Stimulated activated CD4-positive, alpha-beta T cell treated with anti-CD3 and anti-CD28 coated beads, Interleukin-15, amount 100 ng/mL, for 1 hour (primary cell): ENCODE results near the gene PDE3A.
"Not testable (repeated sequence)": the region's sequence is repeated elsewhere in the genome, so short reads cannot be mapped to it uniquely, and the experiment has no call there.

Source experiments
- DNase-seq, 2 donors: peaks; one replicate each; pipeline ENCODE4 v3.0.0-alpha.2; 2020; ENCODE audit warnings: low read depth in 1 of 2, low spot score in 1 of 2

The PDE3A gene

DNA sequence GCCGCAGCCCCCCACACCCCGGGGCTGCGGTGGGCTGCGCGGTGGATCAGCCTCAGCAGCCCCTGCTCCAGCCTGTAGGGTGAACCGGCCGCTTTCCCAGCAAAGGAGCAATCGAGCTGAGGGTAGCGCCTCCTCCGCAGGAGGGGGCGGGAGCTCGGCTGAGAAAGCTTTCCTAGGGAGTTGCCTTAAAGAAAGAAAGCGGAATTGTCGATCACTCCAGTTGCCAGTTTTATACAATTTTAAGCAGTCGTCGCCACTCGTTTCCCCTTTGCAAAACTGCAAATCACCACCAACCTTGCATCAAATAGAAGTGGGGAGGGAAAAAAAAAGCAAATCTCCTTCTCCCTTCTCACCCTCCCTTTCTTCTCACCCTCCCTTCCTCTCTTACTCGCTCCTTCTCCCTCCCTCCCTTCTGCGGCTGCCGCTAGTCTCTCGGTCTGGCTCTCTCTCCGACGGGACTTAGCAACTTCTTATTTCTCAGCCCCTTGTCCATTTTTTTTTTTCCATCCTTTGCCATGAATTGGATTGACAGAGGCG lies at the start of gene PDE3A:
Gene PDE3A, plus strand, starts transcription at position 424 of the 537 bp plus-strand sequence. CDS start 748 bp downstream, outside the sequence.
- no peak for DNase-seq

DNA sequence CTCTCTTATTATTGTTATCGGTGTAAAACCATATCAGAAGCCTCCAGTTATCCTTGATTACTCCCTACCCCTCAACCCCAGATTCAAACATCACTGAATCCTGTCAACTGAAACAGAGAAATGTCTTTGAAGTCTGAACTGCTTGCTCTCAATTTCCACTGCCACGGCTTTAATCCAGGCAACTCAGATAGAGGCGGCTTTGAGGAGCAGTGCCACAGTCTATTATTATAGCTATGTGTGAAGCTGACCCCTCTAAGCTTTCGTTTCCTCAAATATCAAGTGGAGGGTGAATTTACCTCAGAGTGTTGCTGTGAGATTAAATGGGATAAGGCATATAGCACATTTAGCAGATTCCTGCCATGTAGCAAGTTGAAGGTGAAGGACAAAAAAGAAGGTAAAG lies 49.0 kb upstream of the PDE3A start:
- no peak for DNase-seq

DNA sequence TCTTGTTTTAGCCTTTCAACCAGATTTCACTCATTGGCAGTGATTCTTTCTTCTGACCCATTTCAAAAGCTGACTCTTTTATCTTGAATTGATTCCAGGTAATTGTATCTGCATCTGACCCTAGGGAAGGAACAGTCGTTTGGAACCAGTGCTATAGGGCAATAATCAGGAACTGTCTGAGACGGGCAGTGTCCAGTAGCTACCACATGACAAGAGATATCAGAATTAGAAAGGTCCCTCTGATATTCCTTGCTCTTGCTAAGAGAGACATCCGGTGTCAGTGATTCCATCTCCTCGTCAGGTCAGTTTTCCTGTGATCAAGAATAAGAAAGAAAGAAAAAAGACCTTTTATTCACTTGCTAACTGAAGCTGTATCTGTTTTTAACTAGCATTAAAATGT lies 47.8 kb upstream of the PDE3A start:
- no peak for DNase-seq

DNA sequence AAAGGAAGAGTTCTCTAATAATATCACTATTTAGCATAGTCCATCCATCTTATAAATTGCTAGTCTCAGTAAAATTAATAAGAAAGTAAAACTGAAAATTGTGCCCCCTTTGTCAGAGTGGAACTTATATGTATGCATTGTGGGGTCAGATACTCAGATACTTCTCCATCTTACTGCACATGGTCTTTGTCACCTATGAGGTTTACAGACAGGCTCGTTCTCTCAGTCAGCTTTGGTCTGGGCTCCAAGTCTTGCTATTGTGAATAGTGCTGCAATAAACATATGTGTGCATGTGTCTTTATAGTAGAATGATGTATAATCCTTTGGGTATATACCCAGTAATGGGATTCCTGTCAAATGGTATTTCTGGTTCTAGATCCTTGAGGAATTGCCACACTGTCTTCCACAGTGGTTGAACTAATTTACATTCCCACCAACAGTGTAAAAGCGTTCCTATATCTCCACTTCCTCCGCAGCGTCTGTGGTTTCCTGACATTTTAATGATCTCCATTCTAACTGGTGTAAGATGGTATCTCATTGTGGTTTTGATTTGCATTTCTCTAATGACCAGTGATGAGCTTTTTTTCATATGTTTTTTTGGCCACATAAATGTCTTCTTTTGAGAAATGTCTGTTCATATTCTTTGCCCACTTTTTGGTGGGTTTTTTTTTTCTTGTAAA lies 37.4 kb upstream of the PDE3A start:
- not testable (repeated sequence) for DNase-seq

DNA sequence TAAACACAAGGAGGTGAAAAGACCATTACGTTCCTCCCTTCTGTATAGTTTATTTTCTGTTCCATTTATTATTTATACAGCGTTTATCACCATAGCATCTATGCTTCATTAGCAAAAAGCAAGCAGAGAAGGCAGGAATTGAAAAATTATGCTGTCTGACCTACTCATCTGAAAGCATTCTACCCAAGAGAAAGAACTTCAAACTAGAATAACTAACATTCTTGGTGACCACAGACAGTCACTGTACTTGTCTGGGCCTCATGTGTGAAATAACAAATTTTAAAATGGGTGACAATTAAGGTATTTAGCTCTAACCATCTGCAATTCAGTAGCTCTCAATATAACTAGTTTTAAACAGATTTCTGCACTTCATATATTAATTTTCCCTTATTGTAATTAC lies 29.3 kb upstream of the PDE3A start:
- DNase-seq: no peak

DNA sequence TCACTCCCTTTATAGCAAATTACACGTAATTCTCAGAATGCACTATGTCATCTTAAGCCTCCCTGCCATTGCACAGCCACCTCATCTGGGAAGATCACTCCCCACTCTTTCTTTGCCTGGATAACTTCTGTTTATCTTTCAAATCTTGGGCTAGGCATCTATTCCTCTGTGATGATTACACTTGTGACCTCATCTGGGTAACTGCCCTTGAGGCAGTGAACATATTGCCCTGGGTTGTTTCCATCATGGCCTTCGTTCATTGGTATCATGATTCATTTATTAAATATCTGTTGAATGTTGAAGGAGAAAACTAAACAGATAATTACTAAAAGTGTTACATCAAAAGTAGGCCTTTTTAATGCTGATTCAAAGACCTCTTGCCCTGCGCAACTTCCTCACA lies 26.2 kb upstream of the PDE3A start:
- DNase-seq: no peak

DNA sequence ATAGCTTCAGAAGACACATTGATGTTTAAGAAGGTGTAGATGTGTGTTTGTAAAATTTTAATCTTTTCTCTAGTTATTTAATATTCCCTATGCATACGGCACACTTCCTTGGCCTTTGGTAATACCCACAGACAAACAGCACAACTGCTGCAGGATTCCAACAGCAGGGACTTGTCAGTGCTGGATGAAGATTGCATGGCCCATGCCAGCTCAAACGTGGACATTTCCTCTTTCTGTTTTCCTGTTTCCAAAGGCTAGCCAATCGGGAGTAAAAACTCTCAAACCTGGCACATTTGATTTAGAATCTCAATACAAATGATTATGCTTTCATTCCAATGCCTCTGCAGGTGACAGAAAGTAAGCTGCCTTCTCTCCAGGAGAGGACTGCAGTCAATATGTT lies 22.5 kb upstream of the PDE3A start:
- no peak for DNase-seq

DNA sequence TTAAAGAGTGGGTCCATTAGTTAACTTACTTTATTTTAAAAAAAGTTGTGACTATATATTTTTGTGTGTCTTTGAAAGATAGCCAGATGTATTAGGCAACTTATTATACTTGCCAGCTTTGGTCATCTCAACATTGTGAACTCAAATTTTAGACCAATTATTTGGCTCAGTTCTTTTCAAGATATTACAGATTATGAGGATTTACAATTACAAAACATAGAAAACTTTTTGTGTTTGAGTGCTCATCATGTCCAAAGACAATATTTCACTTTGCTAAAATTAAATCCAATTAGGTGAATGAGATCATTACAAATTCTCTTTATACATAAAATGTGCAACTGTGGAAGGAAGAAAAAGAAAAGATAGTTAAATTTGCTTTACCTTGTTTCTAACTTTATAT lies 18.3 kb upstream of the PDE3A start:
- no peak for DNase-seq

DNA sequence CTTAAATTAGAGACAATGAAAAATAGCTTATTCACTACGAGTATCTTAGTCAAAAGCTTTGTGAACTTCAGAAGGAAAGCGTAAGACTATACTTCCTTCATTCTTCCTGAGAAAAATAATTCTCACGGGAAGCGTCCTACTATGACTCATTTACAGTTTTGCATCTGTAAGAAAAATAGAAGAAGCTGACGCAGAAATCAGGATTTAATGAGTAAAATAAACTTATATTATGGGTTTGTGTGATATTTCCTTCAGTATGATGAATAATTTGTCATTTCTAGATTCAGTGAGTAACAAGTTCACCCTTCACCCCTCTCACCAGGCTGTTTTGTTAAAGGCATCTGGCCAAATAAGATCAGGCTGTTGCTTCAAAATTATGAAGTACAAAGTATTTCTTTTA lies 17.8 kb upstream of the PDE3A start:
- DNase-seq: no peak

DNA sequence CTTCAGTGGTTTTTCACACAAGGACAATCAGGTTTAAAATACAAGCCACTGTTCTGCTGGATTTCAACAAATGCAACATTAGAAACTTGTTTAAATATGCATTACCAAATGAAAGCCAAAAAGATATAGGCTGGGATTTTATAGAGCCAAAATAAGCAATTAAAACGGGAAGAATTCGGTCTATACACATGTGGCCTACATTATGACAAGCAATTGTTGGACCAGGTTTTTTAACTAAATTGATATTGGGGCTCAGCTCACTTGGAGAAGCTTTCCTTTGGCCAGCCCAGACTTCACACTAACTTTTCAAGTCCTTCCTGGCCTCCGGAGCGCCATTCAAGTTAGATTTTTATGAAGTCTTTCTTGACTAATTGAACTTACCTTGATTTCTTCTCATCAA lies 16.9 kb upstream of the PDE3A start:
- no peak for DNase-seq

DNA sequence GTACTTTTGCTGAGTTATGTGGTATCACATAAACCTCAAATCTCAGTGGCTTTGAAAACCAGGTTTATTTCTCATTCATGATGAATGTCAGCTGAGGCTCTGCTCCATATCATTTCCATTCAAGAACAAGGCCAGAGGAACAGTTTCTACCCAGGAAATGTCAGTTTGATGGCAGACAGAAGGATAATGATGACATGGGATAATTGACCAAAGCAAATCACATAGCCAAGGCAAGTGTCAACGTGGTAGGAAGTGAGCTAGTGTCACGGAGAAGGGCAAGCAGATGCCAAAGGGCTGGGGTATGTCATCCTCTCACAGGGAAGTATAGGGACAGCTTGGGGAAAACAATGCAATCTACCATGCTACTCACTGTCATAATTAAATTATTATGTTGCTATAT lies 12.3 kb upstream of the PDE3A start:
- no peak for DNase-seq

DNA sequence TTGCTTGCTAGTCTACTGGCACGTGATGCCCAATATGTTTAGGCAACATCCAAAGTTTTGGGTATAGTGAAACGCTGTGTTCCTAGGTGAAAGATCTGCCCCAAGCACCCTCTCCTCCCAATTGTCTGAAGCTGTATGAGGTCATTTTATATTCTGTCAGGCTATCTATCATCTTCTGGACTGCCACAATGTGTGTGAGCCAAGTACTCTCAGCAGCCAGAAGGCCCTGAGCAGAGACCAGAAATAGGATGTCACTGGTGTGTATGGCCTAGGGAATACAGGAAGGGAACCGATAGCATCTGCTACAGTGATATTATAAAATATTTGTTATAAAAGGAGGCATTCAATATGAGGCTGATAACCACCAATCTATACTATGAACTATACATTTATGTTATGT lies 7.9 kb upstream of the PDE3A start:
- DNase-seq: no peak

DNA sequence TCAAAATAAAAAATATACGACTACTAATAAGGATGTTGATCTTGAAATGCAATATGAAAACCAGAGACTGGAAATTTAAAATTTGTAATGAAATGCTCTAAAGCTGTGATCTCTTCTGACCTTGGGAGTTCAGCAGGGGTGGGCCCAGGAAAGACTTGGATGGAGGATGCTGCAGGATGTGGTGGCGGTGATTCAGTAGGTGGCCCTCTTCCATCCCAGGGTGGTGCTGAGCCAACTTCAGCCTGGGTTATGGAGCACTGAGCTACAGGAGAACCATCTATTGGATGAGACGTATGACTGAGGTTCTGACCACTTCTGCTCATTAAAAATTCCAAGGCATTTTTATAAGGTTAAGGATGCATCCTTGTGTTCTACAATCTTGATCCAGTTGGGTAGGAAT lies 6.9 kb upstream of the PDE3A start:
- DNase-seq: no peak

DNA sequence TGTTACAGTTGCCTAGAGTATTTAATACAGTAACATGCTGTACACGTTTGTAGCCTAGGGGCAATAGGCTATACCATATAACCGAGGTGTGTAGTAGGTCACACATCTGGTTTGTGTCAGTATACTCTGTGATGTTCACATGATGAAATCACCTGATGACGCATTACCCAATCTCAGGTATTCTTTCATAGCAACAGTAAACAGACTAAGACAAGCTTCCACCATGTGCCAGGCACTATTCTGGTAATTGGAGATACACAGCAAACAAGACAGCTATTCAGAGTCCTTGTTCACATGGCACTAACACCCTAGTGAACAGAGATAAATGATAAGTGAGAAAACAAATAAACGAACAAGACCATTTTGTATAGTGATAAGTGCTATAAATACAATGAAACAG lies 3.8 kb upstream of the PDE3A start:
- DNase-seq: no peak

DNA sequence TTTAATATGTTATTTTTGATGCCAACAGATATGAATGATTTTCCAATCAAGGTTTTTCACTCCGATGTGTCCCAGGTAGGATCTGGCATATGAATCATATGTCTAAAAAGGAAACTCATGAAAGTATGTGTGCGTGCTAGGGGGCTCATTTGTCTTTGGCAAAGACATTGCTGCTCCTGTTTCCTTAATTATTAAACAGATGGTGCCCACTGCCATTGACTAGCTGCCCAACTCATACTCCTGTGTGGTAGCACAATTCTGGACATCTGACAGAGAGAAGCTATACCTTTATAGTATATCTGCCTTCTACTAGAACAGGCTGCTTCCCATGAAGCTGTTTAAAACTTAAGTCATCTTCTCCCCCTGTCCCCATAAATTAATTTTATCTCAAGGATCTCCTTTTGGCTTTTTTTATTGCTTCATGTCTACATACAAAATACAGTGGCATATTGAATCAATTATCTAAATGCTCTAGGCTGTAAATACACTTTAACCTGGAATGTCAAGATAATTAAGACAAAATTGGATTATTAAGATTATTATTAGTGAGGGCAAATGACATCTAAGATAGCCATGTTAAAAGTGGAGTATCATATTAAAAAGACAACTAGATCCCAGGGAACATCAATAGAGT lies 1.4 kb upstream of the PDE3A start:
- no peak for DNase-seq

DNA sequence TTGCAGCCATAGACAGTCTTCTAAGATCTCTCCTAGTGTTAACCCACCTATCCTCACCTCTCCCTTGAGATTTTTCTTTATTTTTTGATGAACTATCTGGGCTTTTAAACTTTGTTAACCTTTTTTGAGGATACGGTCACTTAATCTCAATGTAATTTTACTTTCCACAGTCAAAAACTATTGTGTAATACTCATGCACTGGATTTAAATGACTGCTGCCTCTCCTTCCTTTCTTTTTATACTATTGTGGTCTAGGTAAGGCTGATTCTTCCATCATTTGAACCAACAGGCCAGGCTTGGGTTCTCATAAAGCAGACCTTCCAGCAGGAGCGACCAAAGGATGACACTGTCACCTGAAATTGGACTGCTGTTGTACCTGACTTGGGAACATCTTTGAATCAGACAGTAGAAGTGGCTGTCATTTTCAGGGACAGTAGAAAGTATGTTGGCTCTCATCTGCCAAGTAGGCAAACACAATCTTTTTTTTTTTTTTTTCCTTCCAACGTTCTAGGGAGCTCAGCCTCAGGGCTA lies 689 bp upstream of the PDE3A start:
- DNase-seq: no peak

DNA sequence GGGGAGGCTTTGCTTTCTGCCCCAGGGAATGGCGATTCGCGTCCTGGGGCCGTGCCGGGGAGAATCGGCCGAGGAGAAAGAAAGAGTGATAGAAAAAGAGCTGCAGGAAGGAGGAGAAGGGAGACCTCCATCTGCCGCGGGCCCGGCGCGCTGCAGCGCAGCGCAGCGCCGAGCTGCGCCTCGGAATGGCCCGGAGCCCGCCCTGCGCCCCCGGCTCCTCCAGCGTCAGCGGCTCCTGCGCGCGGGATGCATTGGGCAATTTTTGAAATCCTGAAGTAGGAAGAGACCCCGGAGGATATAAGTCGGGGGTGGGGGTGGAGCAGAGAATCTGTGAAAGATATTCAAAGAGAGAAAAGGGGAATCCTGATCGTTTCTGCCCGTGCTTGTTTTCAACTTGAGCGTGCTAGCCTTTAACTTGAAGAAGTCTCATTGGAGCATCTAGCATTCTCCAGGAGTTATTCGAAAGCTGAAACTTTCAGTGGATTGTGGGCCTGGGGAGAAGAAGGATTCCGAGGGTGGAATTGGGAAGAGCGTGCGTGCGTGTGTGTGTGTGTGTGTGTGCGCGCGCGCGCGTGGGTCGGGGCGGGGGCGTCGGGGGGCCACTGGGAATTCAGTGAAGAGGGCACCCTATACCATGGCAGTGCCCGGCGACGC lies 441 bp downstream of the PDE3A start:
- no peak for DNase-seq

DNA sequence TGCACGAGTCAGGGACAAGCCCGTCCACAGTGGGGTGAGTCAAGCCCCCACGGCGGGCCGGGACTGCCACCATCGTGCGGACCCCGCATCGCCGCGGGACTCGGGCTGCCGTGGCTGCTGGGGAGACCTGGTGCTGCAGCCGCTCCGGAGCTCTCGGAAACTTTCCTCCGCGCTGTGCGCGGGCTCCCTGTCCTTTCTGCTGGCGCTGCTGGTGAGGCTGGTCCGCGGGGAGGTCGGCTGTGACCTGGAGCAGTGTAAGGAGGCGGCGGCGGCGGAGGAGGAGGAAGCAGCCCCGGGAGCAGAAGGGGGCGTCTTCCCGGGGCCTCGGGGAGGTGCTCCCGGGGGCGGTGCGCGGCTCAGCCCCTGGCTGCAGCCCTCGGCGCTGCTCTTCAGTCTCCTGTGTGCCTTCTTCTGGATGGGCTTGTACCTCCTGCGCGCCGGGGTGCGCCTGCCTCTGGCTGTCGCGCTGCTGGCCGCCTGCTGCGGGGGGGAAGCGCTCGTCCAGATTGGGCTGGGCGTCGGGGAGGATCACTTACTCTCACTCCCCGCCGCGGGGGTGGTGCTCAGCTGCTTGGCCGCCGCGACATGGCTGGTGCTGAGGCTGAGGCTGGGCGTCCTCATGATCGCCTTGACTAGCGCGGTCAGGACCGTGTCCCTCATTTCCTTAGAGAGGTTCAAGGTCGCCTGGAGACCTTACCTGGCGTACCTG lies 1.1 kb downstream of the PDE3A start:
- DNase-seq: no peak

DNA sequence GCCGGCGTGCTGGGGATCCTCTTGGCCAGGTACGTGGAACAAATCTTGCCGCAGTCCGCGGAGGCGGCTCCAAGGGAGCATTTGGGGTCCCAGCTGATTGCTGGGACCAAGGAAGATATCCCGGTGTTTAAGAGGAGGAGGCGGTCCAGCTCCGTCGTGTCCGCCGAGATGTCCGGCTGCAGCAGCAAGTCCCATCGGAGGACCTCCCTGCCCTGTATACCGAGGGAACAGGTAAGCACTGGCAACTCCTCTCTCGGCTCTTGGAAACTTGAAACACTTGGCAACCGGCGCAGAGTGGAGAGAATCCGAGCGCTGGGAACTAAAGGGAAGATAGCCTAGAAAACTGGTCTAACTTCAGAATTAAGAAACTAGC lies 1.7 kb downstream of the PDE3A start:
- DNase-seq: no peak

DNA sequence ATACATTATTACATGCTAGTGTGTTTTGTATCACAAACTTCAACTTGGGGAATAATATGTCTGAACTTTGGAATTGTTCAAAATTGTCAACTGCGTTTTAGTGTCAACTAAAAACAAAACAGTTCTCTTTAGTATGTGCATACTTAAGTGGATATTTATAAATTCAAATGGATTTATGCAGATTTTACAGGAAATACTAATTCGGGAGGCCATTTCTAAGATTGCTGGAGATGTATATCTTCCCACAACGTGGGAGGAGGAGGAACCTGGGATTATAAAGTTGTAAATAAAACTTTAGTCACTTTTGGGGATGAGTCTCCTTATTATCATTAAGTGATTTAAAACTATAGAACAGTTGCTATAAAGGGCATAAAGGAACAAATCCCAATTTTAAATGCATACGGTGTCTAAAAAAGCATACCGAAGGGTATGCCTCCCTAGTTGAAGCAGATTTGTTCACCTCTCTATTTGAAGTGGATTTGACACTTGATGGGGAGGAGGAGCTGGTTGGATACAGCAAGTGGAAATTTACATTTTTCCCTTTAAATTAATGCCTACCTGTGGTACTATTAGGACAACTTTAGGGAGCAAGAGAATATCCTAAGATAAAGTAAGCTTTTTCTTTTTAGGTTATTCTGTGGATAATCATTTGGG lies 2.7 kb downstream of the PDE3A start:
- DNase-seq: no peak
